GM12878 (cell line): ENCODE data around the gene DLG2. TPM values are rescaled to one million over a fixed set of nuclear protein-coding genes. Genes with fewer than 3 reads are reported as not detected.

Experiments used
- ATAC-seq: fragments of 200-7000 bp; cut with Tn5 transposase; 3 replicates; pipeline ENCODE4 v1.9.1; 2020; ENCODE audit warnings: mild to moderate bottlenecking, moderate library complexity
- BruUV-seq: library from RNA; stranded (reverse); fragments of 400-500 nt; replicated peaks from 2 replicates; lab custom pipeline; 2021; lab: Mats Ljungman, UMichigan
- CTCF ChIA-PET: fragments of 300-600 bp; sonication (Branson Sonifier 250); formaldehyde crosslinking; extraction: SDS; loops from one replicate; lab custom pipeline; 2021; ENCODE audit warnings: inconsistent platforms; lab: Yijun Ruan, JAX
- POLR2A ChIA-PET: fragments of 350-600 bp; formaldehyde crosslinking; extraction: SDS; loops from one replicate; lab custom pipeline; 2021; ENCODE audit warnings: inconsistent platforms; lab: Charles Lee
- RAD21 ChIA-PET: fragments of 300-600 bp; sonication (Branson Sonifier 250); formaldehyde crosslinking; loops from one replicate; lab custom pipeline; 2023; ENCODE audit warnings: antibody characterized with exemption; ENCODE audit not compliant: unreplicated experiment; lab: Charles Lee
- SMC1A ChIA-PET: fragments of 300-600 bp; sonication (Branson Sonifier 250); formaldehyde crosslinking; loops from one replicate; lab custom pipeline; 2023; ENCODE audit not compliant: unreplicated experiment, uncharacterized antibody; lab: Charles Lee
- DNase-seq: peaks from one replicate; pipeline ENCODE4 v3.0.0-alpha.2; 2011; ENCODE audit warnings: low read depth, low spot score
- FAIRE-seq: peaks from 3 replicates; lab custom pipeline; 2011; peaks lifted over from hg19 to GRCh38; lab: Jason Lieb, UNC
- H2AFZ ChIP-seq: 2 replicates; pipeline ENCODE4 v1.6.0; 2011; ENCODE audit warnings: low read depth, low read length, control low read depth; ENCODE audit not compliant: control insufficient read depth
- H3K27ac ChIP-seq: 2 replicates; pipeline ENCODE4 v1.5.1; 2011; ENCODE audit warnings: control low read depth; ENCODE audit not compliant: control insufficient read depth, insufficient read depth
- H3K27me3 ChIP-seq, 2 experiments: replicated peaks in 1 of 2; 2 replicates each; pipeline versions ENCODE4 v1.6.0 to v1.6.1; 2011; ENCODE audit warnings: low read length in 1 of 2; ENCODE audit not compliant: control insufficient read depth in 2 of 2, insufficient read depth in 2 of 2
- H3K36me3 ChIP-seq, 2 experiments: 2 replicates each; pipeline ENCODE4 v1.5.1; 2011; ENCODE audit warnings: low read length in 1 of 2; ENCODE audit not compliant: control insufficient read depth in 2 of 2, insufficient read depth in 2 of 2
- H3K4me1 ChIP-seq: 2 replicates; pipeline ENCODE4 v1.6.1; 2011; ENCODE audit warnings: mild to moderate bottlenecking, low read length, moderate library complexity, mixed read lengths; ENCODE audit not compliant: control insufficient read depth, insufficient read depth
- H3K4me2 ChIP-seq: 2 replicates; pipeline ENCODE4 v1.6.0; 2011; ENCODE audit warnings: control low read depth; ENCODE audit not compliant: control insufficient read depth, insufficient read depth
- H3K4me3 ChIP-seq: fragments of 200-600 bp; sonication (generic); 2 replicates; pipeline ENCODE4 v1.5.1; 2016
- H3K79me2 ChIP-seq: 2 replicates; pipeline ENCODE4 v1.6.0; 2011; ENCODE audit warnings: low read length; ENCODE audit not compliant: control insufficient read depth, insufficient read depth
- H3K9ac ChIP-seq: 2 replicates; pipeline ENCODE4 v1.8.0; 2011; ENCODE audit warnings: low read length, control low read depth, mixed read lengths; ENCODE audit not compliant: control insufficient read depth, insufficient read depth
- H3K9me3 ChIP-seq: replicated peaks from 3 replicates; pipeline ENCODE4 v1.5.1; 2011; ENCODE audit warnings: mild to moderate bottlenecking, low read length; ENCODE audit not compliant: control insufficient read depth, insufficient read depth
- H4K20me1 ChIP-seq: 2 replicates; pipeline ENCODE4 v1.6.0; 2011; ENCODE audit not compliant: control insufficient read depth, insufficient read depth
- BACH1 ChIP-seq: fragments of 450-650 bp; IDR thresholded peaks from 2 replicates; pipeline ENCODE4 v1.6.1; 2017; ENCODE audit warnings: mild to moderate bottlenecking, borderline replicate concordance
- CREB1 ChIP-seq: IDR thresholded peaks from 2 replicates; pipeline ENCODE4 v1.6.1; 2012; ENCODE audit warnings: low read depth, mild to moderate bottlenecking, inconsistent platforms
- JUNB ChIP-seq: IDR thresholded peaks from 2 replicates; pipeline ENCODE4 v1.6.1; 2016; ENCODE audit warnings: antibody characterized with exemption, mild to moderate bottlenecking
- TCF12 ChIP-seq: IDR thresholded peaks from 2 replicates; pipeline ENCODE4 v1.6.1; 2011; ENCODE audit warnings: low read depth, mild to moderate bottlenecking, low read length
- USF1 ChIP-seq: IDR thresholded peaks from 2 replicates; pipeline ENCODE4 v1.6.1; 2011; ENCODE audit warnings: borderline replicate concordance, low read depth, mild to moderate bottlenecking, moderate library complexity, mixed read lengths, low read length; ENCODE audit not compliant: insufficient read depth; ENCODE audit errors: extremely low read length
- USF2 ChIP-seq: IDR thresholded peaks from 2 replicates; pipeline ENCODE4 v1.6.1; 2011; ENCODE audit warnings: low read depth, low read length, improper control_type of control experiment, borderline replicate concordance
- WGBS: methylation state at CpG from one replicate; pipeline ENCODE4 v1.1.6; 2016; ENCODE audit warnings: low lambda C conversion rate; ENCODE audit not compliant: insufficient replicate concordance, insufficient coverage; ENCODE audit errors: missing lambda C conversion rate; 5-methylcytosine and 5-hydroxymethylcytosine counted together
- in situ Hi-C: fragments of 300-500 bp; cut with MboI; formaldehyde crosslinking; loops from 9 replicates; pipeline ENCODE4 v1.14.3; 2018; ENCODE audit warnings: mixed read lengths
- intact Hi-C: fragments of 100-400 bp; cut with micrococcal nuclease; formaldehyde crosslinking; loops from one replicate; pipeline ENCODE4 v1.14.2; 2022; ENCODE audit not compliant: unreplicated experiment
- polyA plus RNA-seq, 11 experiments: library from polyadenylated mRNA; depleted of rRNA in 4 of 11; unstranded in 6 of 11; stranded (reverse) in 5 of 11; fragments of >200 nt; fragmentation: Nextera tagmentation in 4 of 11; fragmentation: Illumina TruSeq in 1 of 11; extraction: Ambion mirVana in 4 of 11; extraction: Trizol in 1 of 11; gene quantifications; 1 replicate in 1 of 11; 2 replicates in 10 of 11; pipeline versions ENCODE4 v1.2.1 to v1.2.3, GENCODE V29; 2011 to 2016; ENCODE audit warnings: inconsistent platforms in 2 of 11, missing spikeins in 2 of 11, low read depth in 1 of 11
- total RNA-seq, 4 experiments: library from RNA; depleted of rRNA in 3 of 4; stranded (reverse); fragments of >200 nt in 3 of 4; fragmentation: Illumina TruSeq in 1 of 4; extraction: Trizol in 1 of 4; gene quantifications; 2 replicates each; pipeline versions ENCODE4 v1.2.1 to v1.2.3, GENCODE V29; 2013 to 2021

The DLG2 gene
- total and polyA plus RNA-seq, 10 of the 15 experiments (the other 5 are each of a cell fraction or from before 2014, with no cell fraction given) = 0.09 to 0.98 (median 0.35) TPM

GRCh38 chr11:84146826-84147225 lies 1480.3 kb downstream of the DLG2 start (continued):
- TF ChIP-seq JUNB = no peak
- TF ChIP-seq TCF12 = no peak
- no peak for TF ChIP-seq USF2

- ChIA-PET CTCF (no interaction called here), POLR2A (no interaction called here), SMC1A (no interaction called here), RAD21 (no interaction called here)
- Histone ChIP-seq H3K9me3 (no peaks in the 10 kb centered on the region), H3K36me3 (no peaks in the 10 kb centered on the region), H3K9ac (no peak overlapping the region), H4K20me1 (no peaks in the 10 kb centered on the region), H3K4me1 (no peaks in the 10 kb centered on the region), H3K27me3 (no peaks in the 10 kb centered on the region), H3K27ac (no peak overlapping the region), H3K4me3 (no peak overlapping the region), H3K4me2 (no peak overlapping the region), H3K79me2 (no peaks in the 10 kb centered on the region), H2AFZ (no peak overlapping the region)
- in situ Hi-C loops = no loop called here
- intact Hi-C loops = no loop called here
- DNase-seq (no peak), ATAC-seq (no peak), FAIRE-seq (no peak)
- no TSS peak for BruUV-seq
- 22% methylated on average over 4 of the region's 4 CpGs for WGBS
- TF ChIP-seq USF1 = no peak
- TF ChIP-seq USF2 = no peak
- TF ChIP-seq CREB1 = no peak
- no peak for TF ChIP-seq BACH1
These were observed 1481.4 kb downstream of the DLG2 start for GRCh38 chr11:84145616-84146185.
